ENCODE measurements around the gene ANP32B. TPM values are rescaled to one million over a fixed set of nuclear protein-coding genes. Genes with fewer than 3 reads are reported as not detected.

ANP32B gene
- total RNA-seq, 1 donor from 2014 or later = 98.5 TPM

- no peaks in the 10 kb centered on the region for H3K9me3 Mint-ChIP-seq (ENCODE audit: unreplicated experiment)
- no peak overlapping the region for H3K4me3 ChIP-seq (ENCODE audit: insufficient read depth, low read depth, low read length)
- no peak for TF ChIP-seq EZH2 (IDR thresholded peaks at IDR 0.05; ENCODE audit: insufficient read depth, low read length)
- TF ChIP-seq, protein P1, sequence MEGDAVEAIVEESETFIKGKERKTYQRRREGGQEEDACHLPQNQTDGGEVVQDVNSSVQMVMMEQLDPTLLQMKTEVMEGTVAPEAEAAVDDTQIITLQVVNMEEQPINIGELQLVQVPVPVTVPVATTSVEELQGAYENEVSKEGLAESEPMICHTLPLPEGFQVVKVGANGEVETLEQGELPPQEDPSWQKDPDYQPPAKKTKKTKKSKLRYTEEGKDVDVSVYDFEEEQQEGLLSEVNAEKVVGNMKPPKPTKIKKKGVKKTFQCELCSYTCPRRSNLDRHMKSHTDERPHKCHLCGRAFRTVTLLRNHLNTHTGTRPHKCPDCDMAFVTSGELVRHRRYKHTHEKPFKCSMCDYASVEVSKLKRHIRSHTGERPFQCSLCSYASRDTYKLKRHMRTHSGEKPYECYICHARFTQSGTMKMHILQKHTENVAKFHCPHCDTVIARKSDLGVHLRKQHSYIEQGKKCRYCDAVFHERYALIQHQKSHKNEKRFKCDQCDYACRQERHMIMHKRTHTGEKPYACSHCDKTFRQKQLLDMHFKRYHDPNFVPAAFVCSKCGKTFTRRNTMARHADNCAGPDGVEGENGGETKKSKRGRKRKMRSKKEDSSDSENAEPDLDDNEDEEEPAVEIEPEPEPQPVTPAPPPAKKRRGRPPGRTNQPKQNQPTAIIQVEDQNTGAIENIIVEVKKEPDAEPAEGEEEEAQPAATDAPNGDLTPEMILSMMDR (IDR thresholded peaks at IDR 0.05; ENCODE audit: insufficient read depth, low read depth, low read length) = no peak
- H3K4me2 ChIP-seq (ENCODE audit: low read length) = peak overlapping the region; percentile 25
- no peaks in the 10 kb centered on the region for H3K27me3 ChIP-seq (ENCODE audit: insufficient read depth, low read length)
- no peak overlapping the region for H3K4me3 Mint-ChIP-seq (ENCODE audit: unreplicated experiment)
- H3K36me3 Mint-ChIP-seq (ENCODE audit: low read depth, unreplicated experiment) = peaks cover 32% of the 10 kb centered on the region
- peaks cover 32% of the 10 kb centered on the region for H3K79me2 ChIP-seq (ENCODE audit: insufficient read depth, low read length)
- no peak for FAIRE-seq
- H3K4me1 ChIP-seq (ENCODE audit: insufficient read depth, low read length) = peaks cover 12% of the 10 kb centered on the region
- H3K27ac Mint-ChIP-seq (ENCODE audit: unreplicated experiment) = no peak overlapping the region
- H3K36me3 ChIP-seq (ENCODE audit: insufficient read depth, low read length) = peaks cover 40% of the 10 kb centered on the region
- no peak overlapping the region for H2AFZ ChIP-seq (ENCODE audit: low read depth, low read length)
- H3K27ac ChIP-seq (ENCODE audit: low read depth, low read length) = no peak overlapping the region
- DNase-seq (ENCODE audit: low read depth) = peak; percentile 32
- H3K9me3 ChIP-seq (ENCODE audit: insufficient read depth, low read depth, low read length) = no peaks in the 10 kb centered on the region
- H4K20me1 ChIP-seq (ENCODE audit: insufficient read depth, low read length) = peaks cover 35% of the 10 kb centered on the region
- H3K9ac ChIP-seq (ENCODE audit: low read length) = no peak overlapping the region
- peaks cover 7% of the 10 kb centered on the region for H3K4me1 Mint-ChIP-seq (ENCODE audit: low read depth, unreplicated experiment)
- no peaks in the 10 kb centered on the region for H3K27me3 Mint-ChIP-seq (ENCODE audit: low read depth, unreplicated experiment)
These were observed 27.3 kb downstream of the ANP32B start for GRCh38 chr9:98010445-98010844.

- no peak for FAIRE-seq
- no peaks in the 10 kb centered on the region for H3K27me3 Mint-ChIP-seq (ENCODE audit: low read depth, unreplicated experiment)
- no peak for DNase-seq (ENCODE audit: low read depth)
- Histone ChIP-seq H3K4me1 (ENCODE audit: insufficient read depth, low read length) (peaks cover 12% of the 10 kb centered on the region), H3K79me2 (ENCODE audit: insufficient read depth, low read length) (peaks cover 27% of the 10 kb centered on the region), H3K9me3 (ENCODE audit: insufficient read depth, low read depth, low read length) (no peaks in the 10 kb centered on the region), H3K36me3 (ENCODE audit: insufficient read depth, low read length) (peaks cover 42% of the 10 kb centered on the region), H3K9ac (ENCODE audit: low read length) (no peak overlapping the region), H3K27me3 (ENCODE audit: insufficient read depth, low read length) (no peaks in the 10 kb centered on the region), H4K20me1 (ENCODE audit: insufficient read depth, low read length) (peaks cover 35% of the 10 kb centered on the region), H3K27ac (ENCODE audit: low read depth, low read length) (no peak overlapping the region), H3K4me2 (ENCODE audit: low read length) (no peak overlapping the region), H2AFZ (ENCODE audit: low read depth, low read length) (no peak overlapping the region), H3K4me3 (ENCODE audit: insufficient read depth, low read depth, low read length) (no peak overlapping the region)
- peaks cover 7% of the 10 kb centered on the region for H3K4me1 Mint-ChIP-seq (ENCODE audit: low read depth, unreplicated experiment)
- no peak overlapping the region for H3K27ac Mint-ChIP-seq (ENCODE audit: unreplicated experiment)
- TF ChIP-seq, protein P1 (IDR thresholded peaks at IDR 0.05; ENCODE audit: insufficient read depth, low read depth, low read length) = no peak
- no peak for TF ChIP-seq EZH2 (IDR thresholded peaks at IDR 0.05; ENCODE audit: insufficient read depth, low read length)
- no peak overlapping the region for H3K4me3 Mint-ChIP-seq (ENCODE audit: unreplicated experiment)
- H3K36me3 Mint-ChIP-seq (ENCODE audit: low read depth, unreplicated experiment) = peaks cover 28% of the 10 kb centered on the region
- H3K9me3 Mint-ChIP-seq (ENCODE audit: unreplicated experiment) = no peaks in the 10 kb centered on the region
These were observed 28.0 kb downstream of the ANP32B start for GRCh38 chr9:98011122-98011521.

- FAIRE-seq = no peak
- H3K36me3 Mint-ChIP-seq (ENCODE audit: low read depth, unreplicated experiment) = peaks cover 26% of the 10 kb centered on the region
- H3K4me2 ChIP-seq (ENCODE audit: low read length) = no peak overlapping the region
- H3K36me3 ChIP-seq (ENCODE audit: insufficient read depth, low read length) = peaks cover 44% of the 10 kb centered on the region
- H3K4me3 Mint-ChIP-seq (ENCODE audit: unreplicated experiment) = no peak overlapping the region
- no peaks in the 10 kb centered on the region for H3K9me3 ChIP-seq (ENCODE audit: insufficient read depth, low read depth, low read length)
- H3K4me1 Mint-ChIP-seq (ENCODE audit: low read depth, unreplicated experiment) = no peaks in the 10 kb centered on the region
- DNase-seq (ENCODE audit: low read depth) = no peak
- H3K9ac ChIP-seq (ENCODE audit: low read length) = no peak overlapping the region
- no peak overlapping the region for H3K27ac ChIP-seq (ENCODE audit: low read depth, low read length)
- H3K79me2 ChIP-seq (ENCODE audit: insufficient read depth, low read length) = no peaks in the 10 kb centered on the region
- no peaks in the 10 kb centered on the region for H3K27me3 Mint-ChIP-seq (ENCODE audit: low read depth, unreplicated experiment)
- no peak overlapping the region for H3K27ac Mint-ChIP-seq (ENCODE audit: unreplicated experiment)
- H3K4me1 ChIP-seq (ENCODE audit: insufficient read depth, low read length) = no peaks in the 10 kb centered on the region
- H3K27me3 ChIP-seq (ENCODE audit: insufficient read depth, low read length) = no peaks in the 10 kb centered on the region
- H4K20me1 ChIP-seq (ENCODE audit: insufficient read depth, low read length) = no peaks in the 10 kb centered on the region
- H3K9me3 Mint-ChIP-seq (ENCODE audit: unreplicated experiment) = no peaks in the 10 kb centered on the region
- H2AFZ ChIP-seq (ENCODE audit: low read depth, low read length) = no peak overlapping the region
- TF ChIP-seq, protein P1 (IDR thresholded peaks at IDR 0.05; ENCODE audit: insufficient read depth, low read depth, low read length) = no peak
- TF ChIP-seq EZH2 (IDR thresholded peaks at IDR 0.05; ENCODE audit: insufficient read depth, low read length) = no peak
- no peak overlapping the region for H3K4me3 ChIP-seq (ENCODE audit: insufficient read depth, low read depth, low read length)
These were observed 33.1 kb downstream of the ANP32B start for GRCh38 chr9:98016137-98016680.

Measured in astrocyte (in vitro differentiated cells and primary cell).